H1 (cell line): Measurements from ENCODE around the gene SV2B. TPM values are rescaled to one million over a fixed set of nuclear protein-coding genes. Genes with fewer than 3 reads are reported as not detected.

Source experiments
- CTCF ChIA-PET: fragments of 300-600 bp; sonication (Branson Sonifier 250); formaldehyde crosslinking; loops from one replicate; lab custom pipeline; 2021; ENCODE audit not compliant: partially characterized antibody; lab: Charles Lee
- POLR2A ChIA-PET: fragments of 300-600 bp; sonication (Branson Sonifier 250); formaldehyde crosslinking; loops from one replicate; lab custom pipeline; 2021; ENCODE audit warnings: inconsistent platforms; ENCODE audit not compliant: partially characterized antibody; lab: Charles Lee
- DNase-seq, 2 experiments: peaks; one replicate each; pipeline versions ENCODE4 v3.0.0 to v3.0.0-alpha.2; 2010 to 2022; ENCODE audit warnings: low spot score in 2 of 2, low read depth in 1 of 2, mixed read lengths in 1 of 2
- FAIRE-seq: peaks from 2 replicates; lab custom pipeline; 2011; peaks lifted over from hg19 to GRCh38; lab: Jason Lieb, UNC
- H2AFZ ChIP-seq: 2 replicates; pipeline ENCODE4 v1.8.1; 2012; ENCODE audit warnings: low read length, inconsistent platforms
- H2AK5ac ChIP-seq: 2 replicates; pipeline ENCODE4 v1.6.1; 2013; ENCODE audit warnings: low read depth, low read length
- H2BK120ac ChIP-seq: replicated peaks from 2 replicates; pipeline ENCODE3; 2013; ENCODE audit warnings: low read depth, low read length, inconsistent platforms
- H2BK12ac ChIP-seq: 2 replicates; pipeline ENCODE4 v1.6.1; 2013; ENCODE audit warnings: low read depth, low read length
- H2BK15ac ChIP-seq: 2 replicates; pipeline ENCODE4 v1.6.1; 2013; ENCODE audit warnings: low read length
- H2BK20ac ChIP-seq: 2 replicates; pipeline ENCODE4 v1.6.1; 2013; ENCODE audit warnings: low read length
- H2BK5ac ChIP-seq: 2 replicates; pipeline ENCODE4 v1.6.1; 2013; ENCODE audit warnings: low read depth, low read length
- H3K14ac ChIP-seq: 2 replicates; pipeline ENCODE4 v1.6.1; 2013; ENCODE audit warnings: inconsistent platforms; ENCODE audit not compliant: insufficient read length
- H3K18ac ChIP-seq: 2 replicates; pipeline ENCODE4 v1.6.1; 2013; ENCODE audit warnings: low read length; ENCODE audit errors: extremely low read depth
- H3K23ac ChIP-seq: 2 replicates; pipeline ENCODE4 v1.6.1; 2013; ENCODE audit warnings: inconsistent platforms; ENCODE audit not compliant: insufficient read length
- H3K23me2 ChIP-seq: 2 replicates; pipeline ENCODE4 v1.6.1; 2013; ENCODE audit warnings: low read depth, low read length
- H3K27ac ChIP-seq: 2 replicates; pipeline ENCODE4 v1.6.1; 2011; ENCODE audit warnings: low read depth, low read length, inconsistent platforms
- H3K27me3 ChIP-seq, 4 experiments: replicated peaks in 1 of 4; 1 replicate in 1 of 4; 2 replicates in 3 of 4; pipeline versions ENCODE4 v1.6.1 to v1.8.1; 2011 to 2013; ENCODE audit warnings: low read length in 3 of 4, mild to moderate bottlenecking in 3 of 4, inconsistent platforms in 2 of 4, mixed read lengths in 2 of 4, moderate library complexity in 1 of 4; ENCODE audit not compliant: control insufficient read depth in 3 of 4, insufficient read depth in 3 of 4; ENCODE audit errors: extremely low read depth in 1 of 4
- H3K36me3 ChIP-seq, 4 experiments: 2 replicates each; pipeline versions ENCODE4 v1.6.1 to v1.8.1; 2011 to 2013; ENCODE audit warnings: mild to moderate bottlenecking in 4 of 4, low read length in 3 of 4, moderate library complexity in 2 of 4, control low read depth in 1 of 4, inconsistent platforms in 1 of 4; ENCODE audit not compliant: insufficient read depth in 4 of 4, control insufficient read depth in 2 of 4
- H3K4ac ChIP-seq: replicated peaks from 2 replicates; pipeline ENCODE3; 2013; ENCODE audit warnings: low read length, low read depth, mixed read lengths, inconsistent platforms; ENCODE audit not compliant: insufficient read length
- H3K4me1 ChIP-seq, 4 experiments: replicated peaks in 1 of 4; 1 replicate in 1 of 4; 2 replicates in 3 of 4; pipeline versions ENCODE4 v1.6.1 to v1.8.1; 2011 to 2013; ENCODE audit warnings: low read length in 3 of 4, inconsistent platforms in 2 of 4, mixed read lengths in 1 of 4; ENCODE audit not compliant: insufficient read depth in 4 of 4, control insufficient read depth in 3 of 4
- H3K4me2 ChIP-seq, 2 experiments: 2 replicates each; pipeline versions ENCODE4 v1.6.1 to v1.8.1; 2011 to 2013; ENCODE audit warnings: low read depth in 2 of 2, low read length in 2 of 2, control low read depth in 1 of 2, inconsistent platforms in 1 of 2, mild to moderate bottlenecking in 1 of 2; ENCODE audit not compliant: insufficient read depth in 1 of 2
- H3K4me3 ChIP-seq, 4 experiments: fragments of 200-600, 300-600 bp in 1 of 4; sonication (generic), shearing (Covaris generic), sonication (Bioruptor Twin) in 1 of 4; 2 replicates each; pipeline versions ENCODE4 v1.5.1 to v1.8.1; 2011 to 2016; ENCODE audit warnings: low read length in 4 of 4, low read depth in 3 of 4, control low read depth in 2 of 4, inconsistent platforms in 2 of 4, mild to moderate bottlenecking in 2 of 4, mixed read lengths in 1 of 4, moderate library complexity in 1 of 4; ENCODE audit not compliant: insufficient read depth in 2 of 4; ENCODE audit errors: extremely low read depth in 1 of 4
- H3K56ac ChIP-seq: replicated peaks from 2 replicates; pipeline ENCODE3; 2013; ENCODE audit warnings: low read depth, mild to moderate bottlenecking, mixed read lengths, low read length, inconsistent platforms; ENCODE audit not compliant: insufficient read length
- H3K79me1 ChIP-seq: 2 replicates; pipeline ENCODE4 v1.6.1; 2013; ENCODE audit warnings: low read depth, low read length, control low read depth
- H3K79me2 ChIP-seq, 2 experiments: 2 replicates each; pipeline versions ENCODE4 v1.6.1 to v1.8.1; 2012 to 2013; ENCODE audit warnings: low read length in 2 of 2, mild to moderate bottlenecking in 2 of 2, inconsistent platforms in 1 of 2; ENCODE audit not compliant: insufficient read depth in 2 of 2, control insufficient read depth in 1 of 2
- H3K9ac ChIP-seq, 4 experiments: replicated peaks in 1 of 4; 1 replicate in 1 of 4; 2 replicates in 3 of 4; pipeline versions ENCODE4 v1.6.1 to v1.8.1; 2011 to 2013; ENCODE audit warnings: low read depth in 3 of 4, low read length in 3 of 4, control low read depth in 2 of 4, mild to moderate bottlenecking in 2 of 4, moderate library complexity in 2 of 4, inconsistent platforms in 1 of 4; ENCODE audit errors: extremely low read depth in 1 of 4
- H3K9me3 ChIP-seq, 2 experiments: 2 replicates each; pipeline versions ENCODE4 v1.6.1 to v1.8.1; 2012 to 2013; ENCODE audit warnings: mild to moderate bottlenecking in 2 of 2, moderate library complexity in 2 of 2, control low read depth in 1 of 2, inconsistent platforms in 1 of 2, low read depth in 1 of 2, low read length in 1 of 2, mixed read lengths in 1 of 2; ENCODE audit not compliant: insufficient read depth in 2 of 2
- H4K20me1 ChIP-seq, 2 experiments: replicated peaks in 1 of 2; 2 replicates each; pipeline versions ENCODE3 to v1.8.1; 2011 to 2013; ENCODE audit warnings: inconsistent platforms in 2 of 2, low read length in 2 of 2, mild to moderate bottlenecking in 1 of 2; ENCODE audit not compliant: insufficient read depth in 2 of 2, control insufficient read depth in 1 of 2
- H4K5ac ChIP-seq: 2 replicates; pipeline ENCODE4 v1.6.1; 2013; ENCODE audit warnings: low read length, low read depth, mixed read lengths, inconsistent platforms; ENCODE audit not compliant: insufficient read length
- H4K8ac ChIP-seq: 2 replicates; pipeline ENCODE4 v1.8.0; 2013; ENCODE audit warnings: mild to moderate bottlenecking, moderate library complexity, low read length, inconsistent platforms; ENCODE audit not compliant: insufficient read depth; ENCODE audit errors: extremely low read depth
- H4K91ac ChIP-seq: replicated peaks from 2 replicates; pipeline ENCODE3; 2013; ENCODE audit warnings: low read length, mixed read lengths, inconsistent platforms; ENCODE audit not compliant: insufficient read length
- CHD1 ChIP-seq: IDR thresholded peaks from 2 replicates; pipeline ENCODE4 v1.6.1; 2012; ENCODE audit warnings: low read depth, low read length, improper control_type of control experiment
- CHD2 ChIP-seq: IDR thresholded peaks from 2 replicates; pipeline ENCODE4 v1.6.1; 2012; ENCODE audit warnings: low read length, improper control_type of control experiment
- JUN ChIP-seq: IDR thresholded peaks from 2 replicates; pipeline ENCODE4 v1.6.1; 2011; ENCODE audit warnings: low read depth, mild to moderate bottlenecking, improper control_type of control experiment, low read length
- JUND ChIP-seq: IDR thresholded peaks from 2 replicates; pipeline ENCODE4 v1.6.1; 2011; ENCODE audit warnings: mild to moderate bottlenecking, improper control_type of control experiment, low read length
- KDM5A ChIP-seq: fragments of 200-600 bp; IDR thresholded peaks from 2 replicates; pipeline ENCODE4 v1.7.1; 2012; ENCODE audit warnings: mild to moderate bottlenecking, low read length, inconsistent platforms, mixed read lengths
- MAFK ChIP-seq: IDR thresholded peaks from 2 replicates; pipeline ENCODE4 v1.6.1; 2012; ENCODE audit warnings: low read depth, mild to moderate bottlenecking, improper control_type of control experiment, low read length
- PHF8 ChIP-seq: fragments of 200-600 bp; sonication (generic); conservative IDR thresholded peaks from 2 replicates; pipeline ENCODE4 v1.7.1; 2012; ENCODE audit warnings: low read depth, mild to moderate bottlenecking, inconsistent platforms, low read length, moderate library complexity
- SIRT6 ChIP-seq: IDR thresholded peaks from one replicate; pipeline ENCODE4 v1.7.1; 2012; ENCODE audit warnings: low read length, inconsistent platforms
- SIX5 ChIP-seq: IDR thresholded peaks from 2 replicates; pipeline ENCODE4 v1.6.1; 2011; ENCODE audit warnings: mild to moderate bottlenecking, low read depth, low read length
- TAF1 ChIP-seq: IDR thresholded peaks from 2 replicates; pipeline ENCODE4 v1.6.1; 2011; ENCODE audit warnings: mild to moderate bottlenecking, low read depth, low read length
- TBP ChIP-seq: IDR thresholded peaks from 2 replicates; pipeline ENCODE4 v1.6.1; 2011; ENCODE audit warnings: low read depth, low read length, improper control_type of control experiment
- TCF12 ChIP-seq: IDR thresholded peaks from 2 replicates; pipeline ENCODE4 v1.6.1; 2011; ENCODE audit warnings: low read depth, mild to moderate bottlenecking, low read length
- WGBS, 2 experiments: shearing (Covaris generic) in 1 of 2; methylation state at CpG; one replicate each; pipeline versions ENCODE4 v1.1.6 to v1.1.7; 2013 to 2015; ENCODE audit warnings: low lambda C conversion rate in 2 of 2, mixed read lengths in 2 of 2, inconsistent platforms in 1 of 2, low coverage in 1 of 2, missing lambda C conversion rate in 1 of 2; ENCODE audit not compliant: insufficient replicate concordance in 2 of 2, insufficient coverage in 1 of 2, insufficient read length in 1 of 2; ENCODE audit errors: extremely low coverage in 1 of 2, missing lambda C conversion rate in 1 of 2; 5-methylcytosine and 5-hydroxymethylcytosine counted together
- polyA plus RNA-seq, 7 experiments: library from polyadenylated mRNA; depleted of rRNA in 3 of 7; stranded (reverse) in 5 of 7; unstranded in 2 of 7; fragments of >200 nt in 5 of 7; fragments of 200-250 nt in 2 of 7; gene quantifications; 1 replicate in 5 of 7; 2 replicates in 1 of 7; 4 replicates in 1 of 7; pipeline versions ENCODE4 v1.2.1 to v1.2.3, GENCODE V29; 2011 to 2013; ENCODE audit warnings: missing spikeins in 2 of 7, mixed read lengths in 2 of 7
- total RNA-seq: library from RNA; stranded (reverse); fragmentation: NEBNext Ultra II Directional; extraction: Animal tissue kit (Norgen Biotek cat#: 25700); gene quantifications from 2 replicates; pipeline ENCODE4 v1.2.1, GENCODE V29; 2021
- TF ChIP-seq, protein P1 (sequence below): IDR thresholded peaks from 2 replicates; pipeline ENCODE4 v1.6.1; 2011; ENCODE audit warnings: low read depth, mild to moderate bottlenecking, low read length; ENCODE audit not compliant: insufficient read depth
- TF ChIP-seq, protein P2 (sequence below): IDR thresholded peaks from 2 replicates; pipeline ENCODE4 v1.6.1; 2012; ENCODE audit warnings: inconsistent platforms

Gene SV2B
- total and polyA plus RNA-seq, 2 of the 8 experiments (the other 6 are each of a cell fraction or from before 2014, with no cell fraction given): 0.09 to 0.20 TPM

DNA sequence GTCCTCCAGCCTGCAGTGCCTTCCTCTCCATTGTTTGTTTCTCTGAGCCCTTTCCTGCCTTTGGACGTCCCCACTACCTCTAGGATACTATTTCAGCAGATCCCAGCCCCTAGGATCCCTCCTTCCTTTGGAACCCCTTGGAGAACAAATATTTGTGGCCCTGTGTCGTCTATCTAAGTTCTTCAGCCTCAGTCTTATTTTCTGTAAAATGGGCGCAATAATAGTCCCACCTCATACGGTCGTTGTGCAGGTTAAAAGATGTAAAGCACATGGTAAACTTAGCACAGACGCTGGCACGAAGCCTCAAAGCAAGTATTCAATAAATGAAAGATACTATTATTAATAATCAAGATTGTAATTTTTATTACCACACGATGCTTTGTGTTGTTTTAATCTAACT, 122.0 kb downstream of the SV2B start:
- Histone ChIP-seq H4K5ac (no peak overlapping the region), H3K79me1 (no peaks in the 10 kb centered on the region)
- 87% methylated on average over 8 of the region's 8 CpGs; no CpG with 5 or more reads in 1 of the 2 experiments for WGBS, 2 experiments

More for the DNA sequence above, 122.0 kb downstream of the SV2B start:
- TF ChIP-seq SIRT6 (no peak), SIX5 (no peak), TBP (no peak), JUND (no peak), CHD1 (no peak), TAF1 (no peak), MAFK (no peak), JUN (no peak), PHF8 (no peak), TCF12 (no peak), KDM5A (no peak), CHD2 (no peak)
- TF ChIP-seq, protein P1, sequence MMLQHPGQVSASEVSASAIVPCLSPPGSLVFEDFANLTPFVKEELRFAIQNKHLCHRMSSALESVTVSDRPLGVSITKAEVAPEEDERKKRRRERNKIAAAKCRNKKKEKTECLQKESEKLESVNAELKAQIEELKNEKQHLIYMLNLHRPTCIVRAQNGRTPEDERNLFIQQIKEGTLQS: no peak
- TF ChIP-seq, protein P2, sequence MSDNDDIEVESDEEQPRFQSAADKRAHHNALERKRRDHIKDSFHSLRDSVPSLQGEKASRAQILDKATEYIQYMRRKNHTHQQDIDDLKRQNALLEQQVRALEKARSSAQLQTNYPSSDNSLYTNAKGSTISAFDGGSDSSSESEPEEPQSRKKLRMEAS: no peak
- Histone ChIP-seq H4K20me1 (no peaks in the 10 kb centered on the region), H3K27ac (no peak overlapping the region), H3K79me2 (no peaks in the 10 kb centered on the region), H2BK12ac (no peak overlapping the region), H3K4me2 (no peak overlapping the region), H3K4me1 (0 out of 7 replicates have a peak, but pooled peaks cover 0 to 2% (median 0%) of the 10 kb centered on the region in 4 experiments), H3K4ac (no peak overlapping the region), H3K56ac (no peak overlapping the region), H3K27me3 (no peaks in the 10 kb centered on the region), H3K4me3 (no peak overlapping the region), H3K9me3 (no peaks in the 10 kb centered on the region), H2AFZ (no peak overlapping the region), H2AK5ac (no peak overlapping the region), H3K23ac (no peak overlapping the region), H2BK120ac (no peak overlapping the region), H3K14ac (no peak overlapping the region), H3K18ac (no peak overlapping the region), H4K8ac (no peak overlapping the region), H2BK5ac (no peak overlapping the region), H2BK20ac (no peak overlapping the region), H3K36me3 (no peaks in the 10 kb centered on the region; a peak in 1 of 8 replicates), H3K9ac (no peak overlapping the region), H2BK15ac (no peak overlapping the region), H3K23me2 (no peaks in the 10 kb centered on the region), H4K91ac (no peak overlapping the region)
- DNase-seq: no peak
- POLR2A ChIA-PET: no interaction called here
- CTCF ChIA-PET: interaction anchor here (0.5 to 1.7 kb wide), 6 partner anchors 9 to 173 kb away, joined by 3 to 8 read pairs (median 4); no protein-coding TSS in a partner anchor
- no peak for FAIRE-seq
